ENCODE results near the gene TMCC2. TPM values are rescaled to one million over a fixed set of nuclear protein-coding genes. Genes with fewer than 3 reads are reported as not detected.
A peak's percentile ranks its signal among the peaks of the same experiment; 100 is the strongest.

The TMCC2 gene
- polyA plus RNA-seq, 1 experiment, result 3.4 TPM

DNA sequence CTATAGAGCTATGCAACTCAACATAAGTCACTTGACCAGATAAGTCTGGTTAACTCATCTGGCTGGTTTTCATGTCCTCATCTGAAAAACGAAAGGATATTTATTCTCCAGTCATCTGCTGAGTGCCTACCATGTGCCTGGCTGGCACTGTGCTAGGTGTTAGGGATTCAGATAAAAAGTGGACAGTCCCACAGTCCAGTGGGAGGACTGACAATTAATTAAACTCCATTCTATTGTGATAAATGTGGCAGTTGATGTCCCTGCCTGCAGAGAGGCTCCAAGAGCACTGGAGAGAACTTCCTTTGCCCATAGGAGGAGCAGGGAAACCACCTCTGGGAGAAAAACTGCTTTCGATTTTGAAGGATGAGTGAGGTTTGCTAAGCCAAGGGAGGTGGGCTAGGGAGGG, 88.4 kb downstream of the TMCC2 start:
- POLR2A ChIA-PET, result no interaction called here
- no peak overlapping the region for H3K4me3 ChIP-seq (ENCODE audit: low read depth, low read length)
- DNase-seq (ENCODE audit: low read depth), result no peak
- peaks cover 6% of the 10 kb centered on the region for H3K36me3 ChIP-seq (ENCODE audit: control insufficient read depth, insufficient read depth, low read length)
- H3K27me3 ChIP-seq (ENCODE audit: control insufficient read depth, insufficient read depth, low read length), result no peaks in the 10 kb centered on the region
- TF ChIP-seq, protein P1, sequence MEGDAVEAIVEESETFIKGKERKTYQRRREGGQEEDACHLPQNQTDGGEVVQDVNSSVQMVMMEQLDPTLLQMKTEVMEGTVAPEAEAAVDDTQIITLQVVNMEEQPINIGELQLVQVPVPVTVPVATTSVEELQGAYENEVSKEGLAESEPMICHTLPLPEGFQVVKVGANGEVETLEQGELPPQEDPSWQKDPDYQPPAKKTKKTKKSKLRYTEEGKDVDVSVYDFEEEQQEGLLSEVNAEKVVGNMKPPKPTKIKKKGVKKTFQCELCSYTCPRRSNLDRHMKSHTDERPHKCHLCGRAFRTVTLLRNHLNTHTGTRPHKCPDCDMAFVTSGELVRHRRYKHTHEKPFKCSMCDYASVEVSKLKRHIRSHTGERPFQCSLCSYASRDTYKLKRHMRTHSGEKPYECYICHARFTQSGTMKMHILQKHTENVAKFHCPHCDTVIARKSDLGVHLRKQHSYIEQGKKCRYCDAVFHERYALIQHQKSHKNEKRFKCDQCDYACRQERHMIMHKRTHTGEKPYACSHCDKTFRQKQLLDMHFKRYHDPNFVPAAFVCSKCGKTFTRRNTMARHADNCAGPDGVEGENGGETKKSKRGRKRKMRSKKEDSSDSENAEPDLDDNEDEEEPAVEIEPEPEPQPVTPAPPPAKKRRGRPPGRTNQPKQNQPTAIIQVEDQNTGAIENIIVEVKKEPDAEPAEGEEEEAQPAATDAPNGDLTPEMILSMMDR (IDR thresholded peaks at IDR 0.05; ENCODE audit: insufficient read depth, low read depth, low read length), result no peak
- CTCF ChIA-PET, result interaction anchor here (0.7 to 1.0 kb wide), 2 partner anchors 9 to 45 kb away, joined by 3 read pairs; no protein-coding TSS in a partner anchor

- Histone ChIP-seq H3K4me3 (ENCODE audit: low read depth, low read length) (no peak overlapping the region), H3K36me3 (ENCODE audit: control insufficient read depth, insufficient read depth, low read length) (no peaks in the 10 kb centered on the region), H3K27me3 (ENCODE audit: control insufficient read depth, insufficient read depth, low read length) (no peaks in the 10 kb centered on the region)
- TF ChIP-seq, protein P1 (IDR thresholded peaks at IDR 0.05; ENCODE audit: insufficient read depth, low read depth, low read length), result no peak
- CTCF ChIA-PET, result interaction anchor here (1.2 to 22.5 kb wide), 3 partner anchors 10 to 44 kb away, joined by 3 to 679 read pairs (median 3); no protein-coding TSS in a partner anchor
- no peak for DNase-seq (ENCODE audit: low read depth)
- POLR2A ChIA-PET, result no interaction called here
Observed at GRCh38 chr1:205317311-205317917, 89.7 kb downstream of the TMCC2 start.

- ChIA-PET POLR2A (no interaction called here), CTCF (interaction anchor here (1.1 to 22.5 kb wide), 6 partner anchors 9 to 45 kb away, joined by 3 to 679 read pairs (median 3); no protein-coding TSS in a partner anchor)
Observed at GRCh38 chr1:205318231-205318991, 90.7 kb downstream of the TMCC2 start.

GRCh38 chr1:205319081-205320018, 91.6 kb downstream of the TMCC2 start:
- peak overlapping the region; percentile 25; the same call in 1 of the 2 replicates for H3K4me3 ChIP-seq (ENCODE audit: low read depth, low read length)
- no peaks in the 10 kb centered on the region for H3K36me3 ChIP-seq (ENCODE audit: control insufficient read depth, insufficient read depth, low read length)
- TF ChIP-seq, protein P1 (IDR thresholded peaks at IDR 0.05; ENCODE audit: insufficient read depth, low read depth, low read length), result no peak
- POLR2A ChIA-PET, result no interaction called here
- no peaks in the 10 kb centered on the region for H3K27me3 ChIP-seq (ENCODE audit: control insufficient read depth, insufficient read depth, low read length)
- CTCF ChIA-PET, result interaction anchor here (0.8 to 22.5 kb wide), 6 partner anchors 8 to 46 kb away, joined by 3 to 679 read pairs (median 4); no protein-coding TSS in a partner anchor
- no peak for DNase-seq (ENCODE audit: low read depth)

More at GRCh38 chr1:205318231-205318991, 90.7 kb downstream of the TMCC2 start:
- TF ChIP-seq, protein P1 (IDR thresholded peaks at IDR 0.05; ENCODE audit: insufficient read depth, low read depth, low read length), result no peak
- Histone ChIP-seq H3K27me3 (ENCODE audit: control insufficient read depth, insufficient read depth, low read length) (no peaks in the 10 kb centered on the region), H3K4me3 (ENCODE audit: low read depth, low read length) (no peak overlapping the region), H3K36me3 (ENCODE audit: control insufficient read depth, insufficient read depth, low read length) (no peaks in the 10 kb centered on the region)
- no peak for DNase-seq (ENCODE audit: low read depth)
